WTC11 (cell line): ENCODE results near the gene EHD2.

Experiments used
- AFF4 ChIP-seq: sonication (generic); formaldehyde crosslinking; IDR thresholded peaks from 2 replicates; pipeline ENCODE4 v1.8.1; 2023; ENCODE audit warnings: mild to moderate bottlenecking, missing genetic modification reagents, borderline replicate concordance
- ATF3 ChIP-seq: sonication (generic); formaldehyde crosslinking; conservative IDR thresholded peaks from 2 replicates; pipeline ENCODE4 v1.8.1; 2022; ENCODE audit warnings: mild to moderate bottlenecking, missing genetic modification reagents
- CTCF ChIP-seq: fragments of 200-600 bp; IDR thresholded peaks from 2 replicates; pipeline ENCODE4 v1.8.0; 2022; ENCODE audit warnings: antibody characterized with exemption
- E2F4 ChIP-seq: sonication (generic); formaldehyde crosslinking; IDR thresholded peaks from 2 replicates; pipeline ENCODE4 v1.8.1; 2022; ENCODE audit warnings: low read depth, mild to moderate bottlenecking, moderate library complexity, missing genetic modification reagents, borderline replicate concordance
- SMAD4 ChIP-seq: sonication (generic); formaldehyde crosslinking; IDR thresholded peaks from 2 replicates; pipeline ENCODE4 v1.8.0; 2022; ENCODE audit warnings: mild to moderate bottlenecking, missing genetic modification reagents
- TP53 ChIP-seq: sonication (generic); formaldehyde crosslinking; IDR thresholded peaks from 2 replicates; pipeline ENCODE4 v1.8.1; 2023; ENCODE audit warnings: mild to moderate bottlenecking, missing genetic modification reagents
- ZNF121 ChIP-seq: sonication (generic); formaldehyde crosslinking; IDR thresholded peaks from 2 replicates; pipeline ENCODE4 v1.8.0; 2023; ENCODE audit warnings: missing genetic modification reagents
- ZNF317 ChIP-seq: sonication (generic); formaldehyde crosslinking; IDR thresholded peaks from 2 replicates; pipeline ENCODE4 v1.8.1; 2023; ENCODE audit warnings: low read depth, mild to moderate bottlenecking, moderate library complexity, missing genetic modification reagents, borderline replicate concordance
- ZNF396 ChIP-seq: fragments of 250-450 bp; sonication (Bioruptor Pico); IDR thresholded peaks from 2 replicates; pipeline ENCODE4 v1.8.0; 2021; ENCODE audit warnings: mild to moderate bottlenecking, moderate library complexity, borderline replicate concordance
- ZNF416 ChIP-seq: fragments of 250-450 bp; sonication (Bioruptor Pico); IDR thresholded peaks from 2 replicates; pipeline ENCODE4 v1.9.0; 2021; ENCODE audit warnings: mild to moderate bottlenecking, inconsistent platforms

- TF ChIP-seq ZNF121 (CRISPR knock-in tag): no peak
- TF ChIP-seq ATF3 (CRISPR knock-in tag): no peak
- TF ChIP-seq ZNF396 (CRISPR knock-in tag): no peak
- no peak for TF ChIP-seq CTCF
- TF ChIP-seq ZNF416 (CRISPR knock-in tag): no peak
- no peak for TF ChIP-seq SMAD4 (CRISPR knock-in tag)
- TF ChIP-seq E2F4 (CRISPR knock-in tag): no peak
- TF ChIP-seq AFF4 (CRISPR knock-in tag): no peak
- TF ChIP-seq ZNF317 (CRISPR knock-in tag): no peak
- TF ChIP-seq TP53 (CRISPR knock-in tag): no peak
These were observed 31.8 kb upstream of the EHD2 start for GRCh38 chr19:47681388-47681787.
